HuH-7.5 (cell line): ENCODE data around the gene EDN3.
A peak's percentile ranks its signal among the peaks of the same experiment; 100 is the strongest.

ENCODE experiments used
- DNase-seq: peaks from one replicate; pipeline ENCODE4 v3.0.0; 2011; ENCODE audit warnings: low spot score

EDN3 gene

GRCh38 chr20:59308493-59309201 is 8.2 kb downstream of the EDN3 start:
- DNase-seq = peak; percentile 21

- DNase-seq = no peak
Observed at GRCh38 chr20:59309218-59309617, 8.8 kb downstream of the EDN3 start.

GRCh38 chr20:59314997-59315396 is 14.6 kb downstream of the EDN3 start:
- peak; percentile 28 for DNase-seq

- no peak for DNase-seq
Observed at GRCh38 chr20:59316911-59317731, 16.7 kb downstream of the EDN3 start.

- DNase-seq = no peak
Observed at GRCh38 chr20:59318201-59318790, 17.9 kb downstream of the EDN3 start.

GRCh38 chr20:59318803-59319202 is 18.4 kb downstream of the EDN3 start:
- no peak for DNase-seq

GRCh38 chr20:59320426-59320825 is 20.0 kb downstream of the EDN3 start:
- DNase-seq = no peak

- DNase-seq = no peak
Observed at GRCh38 chr20:59320854-59321647, 20.6 kb downstream of the EDN3 start.

- DNase-seq = no peak
Observed at GRCh38 chr20:59322081-59322480, 21.7 kb downstream of the EDN3 start.

- DNase-seq = no peak
Observed at GRCh38 chr20:59322585-59323454, 22.4 kb downstream of the EDN3 start.

GRCh38 chr20:59323731-59324130 is 23.3 kb downstream of the EDN3 start:
- no peak for DNase-seq

GRCh38 chr20:59324521-59325141 is 24.2 kb downstream of the EDN3 start:
- DNase-seq = no peak

- DNase-seq = no peak
Observed at GRCh38 chr20:59325142-59325523, 24.7 kb downstream of the EDN3 start.

GRCh38 chr20:59326188-59326587 is 25.8 kb downstream of the EDN3 start:
- no peak for DNase-seq

GRCh38 chr20:59328071-59328470 is 27.7 kb downstream of the EDN3 start:
- DNase-seq = no peak

GRCh38 chr20:59331721-59332329 is 31.4 kb downstream of the EDN3 start:
- no peak for DNase-seq

- DNase-seq = no peak
Observed at GRCh38 chr20:59333260-59333845, 32.9 kb downstream of the EDN3 start.

- no peak for DNase-seq
Observed at GRCh38 chr20:59333951-59334350, 33.5 kb downstream of the EDN3 start.

GRCh38 chr20:59334651-59335300 is 34.4 kb downstream of the EDN3 start:
- no peak for DNase-seq
